HepG2 (cell line): ENCODE results near the gene INTS3. TPM values are rescaled to one million over a fixed set of nuclear protein-coding genes. Genes with fewer than 3 reads are reported as not detected.

Experiments used
- CAMTA2 ChIP-seq: sonication (generic); formaldehyde crosslinking; IDR thresholded peaks from 2 replicates; pipeline ENCODE4 v1.4.0; 2020; ENCODE audit warnings: mild to moderate bottlenecking, missing genetic modification reagents, borderline replicate concordance
- EED ChIP-seq: sonication (generic); formaldehyde crosslinking; IDR thresholded peaks from 2 replicates; pipeline ENCODE4 v1.5.0; 2020; ENCODE audit warnings: mild to moderate bottlenecking, missing genetic modification reagents
- ERF ChIP-seq: IDR thresholded peaks from 2 replicates; pipeline ENCODE4 v1.6.1; 2018; ENCODE audit warnings: missing biosample characterization, missing genetic modification reagents
- HNRNPH1 ChIP-seq: fragments of 200-400 bp; formaldehyde crosslinking; optimal IDR thresholded peaks from 2 replicates; pipeline ENCODE3; 2017; ENCODE audit warnings: mild to moderate bottlenecking, low read depth, low read length
- HNRNPL ChIP-seq: fragments of 200-400 bp; formaldehyde crosslinking; IDR thresholded peaks from 2 replicates; pipeline ENCODE4 v1.6.1; 2017; ENCODE audit warnings: mild to moderate bottlenecking, low read depth, low read length
- ISL2 ChIP-seq: sonication (generic); formaldehyde crosslinking; IDR thresholded peaks from 2 replicates; pipeline ENCODE4 v1.5.0; 2020; ENCODE audit warnings: missing genetic modification reagents
- KDM5B ChIP-seq: sonication (generic); formaldehyde crosslinking; IDR thresholded peaks from 2 replicates; pipeline ENCODE4 v1.4.0; 2020; ENCODE audit warnings: missing genetic modification reagents, mild to moderate bottlenecking, borderline replicate concordance
- SIN3A ChIP-seq: IDR thresholded peaks from 2 replicates; pipeline ENCODE4 v1.6.1; 2011; ENCODE audit warnings: low read depth, mild to moderate bottlenecking, control low read depth, low read length, borderline replicate concordance
- SMAD9 ChIP-seq: sonication (generic); formaldehyde crosslinking; IDR thresholded peaks from 2 replicates; pipeline ENCODE4 v1.5.1; 2020; ENCODE audit warnings: mild to moderate bottlenecking, missing genetic modification reagents
- ZBTB20 ChIP-seq: sonication (generic); formaldehyde crosslinking; IDR thresholded peaks from 2 replicates; pipeline ENCODE4 v1.8.1; 2023; ENCODE audit warnings: missing genetic modification reagents, low read depth, mild to moderate bottlenecking, borderline replicate concordance
- ZBTB43 ChIP-seq: sonication (generic); formaldehyde crosslinking; conservative IDR thresholded peaks from 2 replicates; pipeline ENCODE4 v1.4.0; 2020; ENCODE audit warnings: missing genetic modification reagents
- ZFP1 ChIP-seq: IDR thresholded peaks from 2 replicates; pipeline ENCODE4 v1.6.1; 2016
- ZFP41 ChIP-seq: sonication (generic); formaldehyde crosslinking; IDR thresholded peaks from 2 replicates; pipeline ENCODE4 v1.4.0; 2020; ENCODE audit warnings: mild to moderate bottlenecking, missing genetic modification reagents, borderline replicate concordance
- ZKSCAN8 ChIP-seq: IDR thresholded peaks from 2 replicates; pipeline ENCODE4 v1.6.1; 2016; ENCODE audit warnings: borderline replicate concordance, missing genetic modification reagents, missing compliant biosample characterization
- ZNF24 ChIP-seq: fragments of 450-650 bp; IDR thresholded peaks from 2 replicates; pipeline ENCODE4 v1.6.1; 2017; ENCODE audit warnings: antibody characterized with exemption, mild to moderate bottlenecking
- ZNF850 ChIP-seq: sonication (generic); formaldehyde crosslinking; conservative IDR thresholded peaks from 2 replicates; pipeline ENCODE4 v1.9.0; 2021; ENCODE audit warnings: mild to moderate bottlenecking, missing genetic modification reagents
- polyA plus RNA-seq, 8 experiments: library from polyadenylated mRNA; depleted of rRNA in 3 of 8; stranded (reverse) in 7 of 8; unstranded in 1 of 8; fragments of >200 nt; fragmentation: Illumina TruSeq in 4 of 8; extraction: Trizol in 4 of 8; gene quantifications; 2 replicates each; pipeline versions ENCODE4 v1.2.1 to v1.2.3, GENCODE V29; 2011 to 2016; ENCODE audit warnings: low read depth in 4 of 8, missing spikeins in 1 of 8, mixed read lengths in 1 of 8; ENCODE audit not compliant: insufficient read depth in 1 of 8
- total RNA-seq, 5 experiments: library from RNA; depleted of rRNA; stranded (reverse); fragments of >200 nt; fragmentation: Illumina TruSeq; extraction: Trizol; gene quantifications; 2 replicates each; pipeline ENCODE4 v1.2.3, GENCODE V29; 2016; ENCODE audit warnings: low read depth in 1 of 5
- TF ChIP-seq, protein P1 (sequence below): sonication (generic); formaldehyde crosslinking; IDR thresholded peaks from 2 replicates; pipeline ENCODE4 v1.4.0; 2020; ENCODE audit warnings: missing genetic modification reagents
- TF ChIP-seq, protein P2 (sequence below): sonication (generic); formaldehyde crosslinking; IDR thresholded peaks from 2 replicates; pipeline ENCODE4 v1.4.0; 2020; ENCODE audit warnings: low read depth, mild to moderate bottlenecking, missing genetic modification reagents
- TF ChIP-seq, protein P3 (sequence below): sonication (generic); formaldehyde crosslinking; IDR thresholded peaks from 2 replicates; pipeline ENCODE4 v1.4.0; 2020; ENCODE audit warnings: missing genetic modification reagents
- TF ChIP-seq, protein P4 (sequence below): sonication (generic); formaldehyde crosslinking; IDR thresholded peaks from 2 replicates; pipeline ENCODE4 v1.8.1; 2023; ENCODE audit warnings: mild to moderate bottlenecking, missing genetic modification reagents, borderline replicate concordance
- TF ChIP-seq, protein P5 (sequence below): sonication (generic); formaldehyde crosslinking; IDR thresholded peaks from 2 replicates; pipeline ENCODE4 v1.4.0; 2020; ENCODE audit warnings: mild to moderate bottlenecking, missing genetic modification reagents

The INTS3 gene
- total and polyA plus RNA-seq, 2 of the 13 experiments (the other 11 are each of a cell fraction or from before 2014, with no cell fraction given): 17.2 to 27.2 TPM

- TF ChIP-seq, protein P1, sequence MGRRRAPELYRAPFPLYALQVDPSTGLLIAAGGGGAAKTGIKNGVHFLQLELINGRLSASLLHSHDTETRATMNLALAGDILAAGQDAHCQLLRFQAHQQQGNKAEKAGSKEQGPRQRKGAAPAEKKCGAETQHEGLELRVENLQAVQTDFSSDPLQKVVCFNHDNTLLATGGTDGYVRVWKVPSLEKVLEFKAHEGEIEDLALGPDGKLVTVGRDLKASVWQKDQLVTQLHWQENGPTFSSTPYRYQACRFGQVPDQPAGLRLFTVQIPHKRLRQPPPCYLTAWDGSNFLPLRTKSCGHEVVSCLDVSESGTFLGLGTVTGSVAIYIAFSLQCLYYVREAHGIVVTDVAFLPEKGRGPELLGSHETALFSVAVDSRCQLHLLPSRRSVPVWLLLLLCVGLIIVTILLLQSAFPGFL: no peak
- TF ChIP-seq ZFP1 (CRISPR knock-in tag) (no peak; the same call in 1 of the 2 replicates), SMAD9 (CRISPR knock-in tag) (no peak), ERF (CRISPR knock-in tag) (no peak; the same call in 1 of the 2 replicates), ISL2 (CRISPR knock-in tag) (peak; percentile 59; the same call in 1 of the 2 replicates), ZNF24 (no peak), ZBTB43 (CRISPR knock-in tag) (no peak), KDM5B (CRISPR knock-in tag) (no peak), ZNF850 (no peak), CAMTA2 (CRISPR knock-in tag) (no peak), ZBTB20 (CRISPR knock-in tag) (no peak), ZKSCAN8 (no peak), EED (CRISPR knock-in tag) (no peak), ZFP41 (CRISPR knock-in tag) (no peak), SIN3A (no peak), HNRNPL (no peak), HNRNPH1 (no peak)
- TF ChIP-seq, protein P2, sequence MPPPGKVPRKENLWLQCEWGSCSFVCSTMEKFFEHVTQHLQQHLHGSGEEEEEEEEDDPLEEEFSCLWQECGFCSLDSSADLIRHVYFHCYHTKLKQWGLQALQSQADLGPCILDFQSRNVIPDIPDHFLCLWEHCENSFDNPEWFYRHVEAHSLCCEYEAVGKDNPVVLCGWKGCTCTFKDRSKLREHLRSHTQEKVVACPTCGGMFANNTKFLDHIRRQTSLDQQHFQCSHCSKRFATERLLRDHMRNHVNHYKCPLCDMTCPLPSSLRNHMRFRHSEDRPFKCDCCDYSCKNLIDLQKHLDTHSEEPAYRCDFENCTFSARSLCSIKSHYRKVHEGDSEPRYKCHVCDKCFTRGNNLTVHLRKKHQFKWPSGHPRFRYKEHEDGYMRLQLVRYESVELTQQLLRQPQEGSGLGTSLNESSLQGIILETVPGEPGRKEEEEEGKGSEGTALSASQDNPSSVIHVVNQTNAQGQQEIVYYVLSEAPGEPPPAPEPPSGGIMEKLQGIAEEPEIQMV (CRISPR knock-in tag): no peak
- TF ChIP-seq, protein P3, sequence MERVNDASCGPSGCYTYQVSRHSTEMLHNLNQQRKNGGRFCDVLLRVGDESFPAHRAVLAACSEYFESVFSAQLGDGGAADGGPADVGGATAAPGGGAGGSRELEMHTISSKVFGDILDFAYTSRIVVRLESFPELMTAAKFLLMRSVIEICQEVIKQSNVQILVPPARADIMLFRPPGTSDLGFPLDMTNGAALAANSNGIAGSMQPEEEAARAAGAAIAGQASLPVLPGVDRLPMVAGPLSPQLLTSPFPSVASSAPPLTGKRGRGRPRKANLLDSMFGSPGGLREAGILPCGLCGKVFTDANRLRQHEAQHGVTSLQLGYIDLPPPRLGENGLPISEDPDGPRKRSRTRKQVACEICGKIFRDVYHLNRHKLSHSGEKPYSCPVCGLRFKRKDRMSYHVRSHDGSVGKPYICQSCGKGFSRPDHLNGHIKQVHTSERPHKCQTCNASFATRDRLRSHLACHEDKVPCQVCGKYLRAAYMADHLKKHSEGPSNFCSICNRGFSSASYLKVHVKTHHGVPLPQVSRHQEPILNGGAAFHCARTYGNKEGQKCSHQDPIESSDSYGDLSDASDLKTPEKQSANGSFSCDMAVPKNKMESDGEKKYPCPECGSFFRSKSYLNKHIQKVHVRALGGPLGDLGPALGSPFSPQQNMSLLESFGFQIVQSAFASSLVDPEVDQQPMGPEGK: peak; percentile 78
- TF ChIP-seq, protein P4, sequence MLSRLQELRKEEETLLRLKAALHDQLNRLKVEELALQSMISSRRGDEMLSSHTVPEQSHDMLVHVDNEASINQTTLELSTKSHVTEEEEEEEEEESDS: no peak
- TF ChIP-seq, protein P5, sequence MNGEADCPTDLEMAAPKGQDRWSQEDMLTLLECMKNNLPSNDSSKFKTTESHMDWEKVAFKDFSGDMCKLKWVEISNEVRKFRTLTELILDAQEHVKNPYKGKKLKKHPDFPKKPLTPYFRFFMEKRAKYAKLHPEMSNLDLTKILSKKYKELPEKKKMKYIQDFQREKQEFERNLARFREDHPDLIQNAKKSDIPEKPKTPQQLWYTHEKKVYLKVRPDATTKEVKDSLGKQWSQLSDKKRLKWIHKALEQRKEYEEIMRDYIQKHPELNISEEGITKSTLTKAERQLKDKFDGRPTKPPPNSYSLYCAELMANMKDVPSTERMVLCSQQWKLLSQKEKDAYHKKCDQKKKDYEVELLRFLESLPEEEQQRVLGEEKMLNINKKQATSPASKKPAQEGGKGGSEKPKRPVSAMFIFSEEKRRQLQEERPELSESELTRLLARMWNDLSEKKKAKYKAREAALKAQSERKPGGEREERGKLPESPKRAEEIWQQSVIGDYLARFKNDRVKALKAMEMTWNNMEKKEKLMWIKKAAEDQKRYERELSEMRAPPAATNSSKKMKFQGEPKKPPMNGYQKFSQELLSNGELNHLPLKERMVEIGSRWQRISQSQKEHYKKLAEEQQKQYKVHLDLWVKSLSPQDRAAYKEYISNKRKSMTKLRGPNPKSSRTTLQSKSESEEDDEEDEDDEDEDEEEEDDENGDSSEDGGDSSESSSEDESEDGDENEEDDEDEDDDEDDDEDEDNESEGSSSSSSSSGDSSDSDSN (CRISPR knock-in tag): peak; percentile 52; the same call in 1 of the 2 replicates
Measured at GRCh38 chr1:153768316-153769181, 40.7 kb downstream of the INTS3 start (continued).
